ENCODE measurements around the gene SMYD2. TPM values are rescaled to one million over a fixed set of nuclear protein-coding genes. Genes with fewer than 3 reads are reported as not detected.

The SMYD2 gene
- total RNA-seq, 1 experiment from 2014 or later, result 47.5 TPM

- Mint-ChIP-seq H3K9me3 (ENCODE audit: low read depth, unreplicated experiment) (no peaks in the 10 kb centered on the region), H3K4me1 (ENCODE audit: low read depth, unreplicated experiment) (no peaks in the 10 kb centered on the region), H3K27me3 (ENCODE audit: unreplicated experiment) (peaks cover 18% of the 10 kb centered on the region), H3K36me3 (ENCODE audit: insufficient read depth, unreplicated experiment) (no peaks in the 10 kb centered on the region), H3K4me3 (ENCODE audit: low read depth, unreplicated experiment) (no peak overlapping the region), H3K27ac (ENCODE audit: unreplicated experiment) (no peak overlapping the region)
- no peak for TF ChIP-seq CTCF (IDR thresholded peaks at IDR 0.05; ENCODE audit: unreplicated experiment)
- CTCF ChIA-PET, result interaction anchor here (1.2 kb wide), 1 partner anchor 92 kb away, joined by 4 read pairs; no protein-coding TSS in a partner anchor
- BruUV-seq (replicated peaks), result no TSS peak
- intact Hi-C loops (cut with micrococcal nuclease; ENCODE audit: unreplicated experiment), result no loop called here
- DNase-seq, result no peak
These were observed 44.5 kb upstream of the SMYD2 start for GRCh38 chr1:214236477-214236876.

GRCh38 chr1:214241060-214241459 lies 39.9 kb upstream of the SMYD2 start:
- intact Hi-C loops (cut with micrococcal nuclease; ENCODE audit: unreplicated experiment), result no loop called here
- no peak for TF ChIP-seq CTCF (IDR thresholded peaks at IDR 0.05; ENCODE audit: unreplicated experiment)
- Mint-ChIP-seq H3K27me3 (ENCODE audit: unreplicated experiment) (peaks cover 38% of the 10 kb centered on the region), H3K4me1 (ENCODE audit: low read depth, unreplicated experiment) (no peaks in the 10 kb centered on the region), H3K36me3 (ENCODE audit: insufficient read depth, unreplicated experiment) (no peaks in the 10 kb centered on the region), H3K4me3 (ENCODE audit: low read depth, unreplicated experiment) (no peak overlapping the region), H3K9me3 (ENCODE audit: low read depth, unreplicated experiment) (no peaks in the 10 kb centered on the region), H3K27ac (ENCODE audit: unreplicated experiment) (no peak overlapping the region)
- no TSS peak for BruUV-seq (replicated peaks)
- DNase-seq, result no peak
- CTCF ChIA-PET, result no interaction called here

GRCh38 chr1:214244252-214244651 lies 36.7 kb upstream of the SMYD2 start:
- DNase-seq, result no peak
- no peaks in the 10 kb centered on the region for H3K9me3 Mint-ChIP-seq (ENCODE audit: low read depth, unreplicated experiment)
- intact Hi-C loops (cut with micrococcal nuclease; ENCODE audit: unreplicated experiment), result no loop called here
- no peaks in the 10 kb centered on the region for H3K4me1 Mint-ChIP-seq (ENCODE audit: low read depth, unreplicated experiment)
- H3K4me3 Mint-ChIP-seq (ENCODE audit: low read depth, unreplicated experiment), result no peak overlapping the region
- CTCF ChIA-PET, result interaction anchor here (0.6 kb wide), 1 partner anchor 12 kb away, joined by 8 read pairs; no protein-coding TSS in a partner anchor
- BruUV-seq (replicated peaks), result no TSS peak
- peaks cover 49% of the 10 kb centered on the region for H3K27me3 Mint-ChIP-seq (ENCODE audit: unreplicated experiment)
- no peaks in the 10 kb centered on the region for H3K36me3 Mint-ChIP-seq (ENCODE audit: insufficient read depth, unreplicated experiment)
- no peak for TF ChIP-seq CTCF (IDR thresholded peaks at IDR 0.05; ENCODE audit: unreplicated experiment)
- H3K27ac Mint-ChIP-seq (ENCODE audit: unreplicated experiment), result no peak overlapping the region

- Mint-ChIP-seq H3K36me3 (ENCODE audit: insufficient read depth, unreplicated experiment) (no peaks in the 10 kb centered on the region), H3K4me3 (ENCODE audit: low read depth, unreplicated experiment) (no peak overlapping the region), H3K9me3 (ENCODE audit: low read depth, unreplicated experiment) (no peaks in the 10 kb centered on the region), H3K4me1 (ENCODE audit: low read depth, unreplicated experiment) (no peaks in the 10 kb centered on the region), H3K27me3 (ENCODE audit: unreplicated experiment) (peaks cover 55% of the 10 kb centered on the region), H3K27ac (ENCODE audit: unreplicated experiment) (no peak overlapping the region)
- DNase-seq, result no peak
- no TSS peak for BruUV-seq (replicated peaks)
- intact Hi-C loops (cut with micrococcal nuclease; ENCODE audit: unreplicated experiment), result no loop called here
- no peak for TF ChIP-seq CTCF (IDR thresholded peaks at IDR 0.05; ENCODE audit: unreplicated experiment)
- CTCF ChIA-PET, result no interaction called here
These were observed 36.1 kb upstream of the SMYD2 start for GRCh38 chr1:214244841-214245240.
